Renal cortical epithelial cell (primary cell): ENCODE measurements around the gene PIGT. TPM values are rescaled to one million over a fixed set of nuclear protein-coding genes. Genes with fewer than 3 reads are reported as not detected.

Experiments used
- DNase-seq: peaks from one replicate; pipeline ENCODE4 v3.0.0-alpha.2; 2011; ENCODE audit warnings: low read depth
- total RNA-seq: library from RNA; depleted of rRNA; stranded (reverse); fragments of >200 nt; gene quantifications from 2 replicates; pipeline ENCODE4 v1.2.3, GENCODE V29; 2014

PIGT gene
- total RNA-seq: 16.3 and 32.9 TPM in 2 replicates

DNA sequence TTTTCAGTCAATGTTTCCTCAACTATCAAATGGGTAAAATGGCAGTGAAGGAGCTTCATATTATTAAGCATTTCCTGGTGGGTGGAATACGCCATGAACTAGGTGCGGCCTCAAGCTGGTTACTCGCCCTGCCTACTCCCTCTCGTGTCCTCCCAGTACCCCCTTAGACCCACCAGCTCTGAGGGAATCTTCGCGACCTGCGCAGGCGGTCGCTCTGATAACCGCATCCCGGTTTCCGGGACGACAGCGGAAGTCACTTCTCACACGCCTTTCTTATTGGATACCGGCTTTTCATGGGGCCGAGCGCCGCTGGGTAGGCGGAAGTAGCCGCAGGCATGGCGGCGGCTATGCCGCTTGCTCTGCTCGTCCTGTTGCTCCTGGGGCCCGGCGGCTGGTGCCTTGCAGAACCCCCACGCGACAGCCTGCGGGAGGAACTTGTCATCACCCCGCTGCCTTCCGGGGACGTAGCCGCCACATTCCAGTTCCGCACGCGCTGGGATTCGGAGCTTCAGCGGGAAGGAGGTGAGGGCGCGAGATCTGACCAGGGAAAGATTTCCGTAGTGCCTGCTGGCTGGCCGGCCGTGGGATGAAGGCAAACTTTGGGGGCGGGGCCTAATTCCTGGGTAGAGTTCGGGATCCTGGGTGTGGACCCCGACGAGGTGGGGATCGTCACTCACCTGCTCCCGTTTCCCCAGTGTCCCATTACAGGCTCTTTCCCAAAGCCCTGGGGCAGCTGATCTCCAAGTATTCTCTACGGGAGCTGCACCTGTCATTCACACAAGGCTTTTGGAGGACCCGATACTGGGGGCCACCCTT lies at the start of gene PIGT:
Gene PIGT (plus strand): TSS at position 320 of the 816 bp plus-strand sequence. CDS start 16 bp downstream, at position 336.
- DNase-seq: peak; percentile 73

- DNase-seq: no peak
Measured at GRCh38 chr20:45366192-45366591, 49.7 kb upstream of the PIGT start.

GRCh38 chr20:45366631-45367030 lies 49.3 kb upstream of the PIGT start:
- DNase-seq: no peak

DNA sequence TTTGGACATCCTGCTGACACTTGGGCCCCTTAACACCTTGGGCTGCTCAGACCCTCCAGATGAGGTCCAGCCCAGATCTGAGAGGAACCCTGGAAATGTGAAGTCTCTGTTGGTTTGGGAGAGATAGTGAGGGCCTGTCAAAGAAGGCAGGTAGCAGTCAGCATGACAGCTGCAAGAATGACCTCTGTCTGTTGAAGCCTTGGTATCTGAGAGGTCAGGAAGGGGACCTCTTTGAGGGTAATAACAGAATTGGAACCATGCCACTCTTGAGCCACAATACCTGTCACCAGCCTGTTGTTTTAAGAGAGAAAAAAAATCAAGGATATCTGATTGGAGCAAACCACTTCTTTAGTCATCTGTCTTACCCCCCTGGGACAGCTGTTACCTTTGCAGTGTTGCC lies 48.8 kb upstream of the PIGT start:
- DNase-seq: no peak

GRCh38 chr20:45368221-45368980 lies 47.5 kb upstream of the PIGT start:
- peak; percentile 71 for DNase-seq

DNA sequence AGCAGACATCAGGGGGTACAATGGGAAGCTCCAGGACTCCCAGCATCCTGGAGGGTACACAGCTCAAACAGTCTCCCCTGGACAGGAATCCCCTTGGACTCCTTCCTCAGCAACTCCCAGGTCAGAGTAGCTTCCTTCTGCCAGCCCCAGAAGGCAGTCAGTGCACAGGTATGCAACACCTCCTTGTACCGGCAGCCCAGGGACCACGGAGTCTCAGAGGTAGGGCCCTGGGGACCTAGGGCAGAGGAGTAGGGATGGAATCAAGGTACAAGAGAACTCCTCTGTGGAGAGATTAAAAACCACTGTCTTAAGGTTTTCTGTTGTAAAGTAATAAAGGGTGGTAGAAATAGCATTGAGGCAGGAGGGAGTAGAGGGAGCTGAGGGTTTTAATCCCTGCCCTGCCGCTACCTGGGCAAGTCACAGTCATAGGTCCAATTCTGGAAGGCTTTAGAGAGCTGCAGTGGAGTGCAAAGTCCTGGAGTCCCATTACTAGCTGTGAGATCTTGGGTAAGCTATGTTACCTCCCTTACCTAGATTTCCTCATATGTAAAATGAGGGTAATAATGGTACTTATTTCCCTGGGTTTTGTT lies 45.3 kb upstream of the PIGT start:
- no peak for DNase-seq

DNA sequence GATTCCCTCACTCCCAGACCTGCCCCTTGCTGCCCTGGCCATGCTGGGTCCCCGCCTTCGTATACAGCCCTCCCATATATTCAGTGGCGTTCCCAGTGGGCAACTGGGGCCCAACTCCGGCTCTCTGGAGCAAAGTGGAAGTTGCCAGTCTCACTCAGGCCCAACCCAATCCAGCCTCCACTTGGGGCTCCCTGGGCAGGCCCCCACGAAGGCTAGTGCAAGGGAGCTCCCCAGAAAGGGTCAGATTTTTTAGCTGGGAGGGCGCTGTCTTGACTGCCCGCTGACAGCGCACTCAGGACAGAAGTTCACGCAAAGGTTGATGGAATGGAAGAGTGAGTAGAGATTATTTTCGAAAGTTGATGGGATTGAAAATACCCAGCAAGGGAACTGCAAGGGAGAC lies 43.7 kb upstream of the PIGT start:
- no peak for DNase-seq

DNA sequence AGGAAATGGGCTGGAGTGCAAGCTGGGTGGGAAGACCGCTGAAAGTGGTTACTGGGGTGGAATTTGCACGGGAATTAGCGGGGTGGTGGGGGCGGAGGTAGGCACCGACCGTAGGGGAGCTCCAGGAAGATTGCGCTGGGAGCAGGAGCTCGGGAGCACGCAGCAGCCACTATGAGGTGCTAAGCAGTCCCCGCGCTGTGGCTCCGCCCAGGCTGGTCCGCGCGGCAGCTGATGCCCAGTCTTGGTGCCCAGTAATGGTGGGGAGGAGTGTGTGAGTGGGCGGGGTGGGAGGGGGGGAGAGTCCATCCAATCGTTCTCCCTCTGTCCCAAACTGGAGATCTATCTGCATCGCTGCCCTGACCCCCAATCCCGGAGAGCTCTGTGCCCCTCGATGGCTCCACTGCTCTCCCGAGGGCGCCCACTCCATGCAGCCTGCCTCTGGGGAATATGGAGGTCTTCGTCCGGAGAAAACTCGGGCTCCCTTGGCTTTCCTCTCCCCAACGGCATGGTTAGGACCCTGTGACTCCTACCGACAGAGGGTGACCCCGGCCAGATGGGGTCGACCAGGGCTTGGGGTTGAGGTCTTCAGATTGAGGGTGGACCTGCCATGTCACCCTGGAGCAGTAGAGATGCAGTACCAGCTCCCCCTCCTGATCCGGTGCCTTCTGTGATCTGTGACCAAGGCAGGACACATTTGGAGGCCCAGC lies 43.1 kb upstream of the PIGT start:
- DNase-seq: no peak

DNA sequence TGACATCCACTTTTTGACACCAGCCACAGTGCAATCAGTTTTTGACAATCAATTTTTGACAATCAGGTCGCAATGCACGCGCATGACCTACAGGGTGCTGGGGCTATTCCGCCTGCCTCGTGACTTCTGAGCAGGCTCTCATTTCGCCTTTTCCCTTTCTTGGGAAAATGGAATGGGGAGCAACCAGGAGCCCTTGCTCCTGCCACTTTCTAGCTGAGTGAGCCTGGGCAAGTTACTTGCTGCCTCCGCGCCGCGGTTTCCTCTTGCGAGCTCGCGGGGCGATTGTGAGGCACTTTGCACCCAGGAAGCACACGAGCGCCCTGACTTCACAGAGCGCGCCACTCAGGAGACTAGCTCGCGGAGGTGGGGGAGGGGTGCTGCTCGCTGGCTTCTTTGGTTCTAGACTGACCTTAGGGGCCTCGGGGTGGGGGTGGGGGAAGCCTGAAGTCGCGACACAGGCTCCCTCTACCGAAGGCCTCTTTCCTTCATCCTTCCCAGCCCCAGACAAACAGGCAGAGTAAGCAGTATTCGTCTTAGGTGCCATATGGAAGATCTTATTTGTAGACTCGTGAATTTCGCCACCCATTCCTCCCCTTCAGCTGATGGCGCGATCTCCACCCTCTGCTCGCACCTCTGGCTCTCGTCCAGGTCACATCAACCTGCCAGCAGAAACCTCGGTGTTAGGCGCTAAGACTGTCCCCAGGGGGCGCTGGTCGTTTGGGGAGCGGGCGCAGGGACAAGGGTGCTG lies 42.4 kb upstream of the PIGT start:
- DNase-seq: peak; percentile 67

DNA sequence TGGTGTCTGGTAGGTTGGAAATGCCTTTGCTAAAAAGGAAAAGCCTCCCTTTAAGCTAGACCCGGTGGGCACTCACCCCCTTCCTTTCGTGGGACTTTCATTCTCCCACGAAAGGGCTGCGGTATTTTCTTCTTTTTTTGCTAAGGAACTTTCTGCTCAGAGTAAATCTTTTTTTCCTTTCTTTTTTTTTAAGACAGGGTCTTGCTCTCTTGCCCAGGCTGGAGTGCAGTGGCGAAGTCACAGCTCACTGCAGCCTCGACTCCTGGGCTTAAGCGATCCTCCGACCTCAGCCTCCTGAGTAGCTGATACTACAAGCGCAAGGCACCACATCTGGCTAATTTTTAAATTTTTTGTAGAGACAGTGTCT lies 41.9 kb upstream of the PIGT start:
- no peak for DNase-seq

GRCh38 chr20:45374966-45375365 lies 41.0 kb upstream of the PIGT start:
- no peak for DNase-seq

- no peak for DNase-seq
Measured at GRCh38 chr20:45377269-45377668, 38.7 kb upstream of the PIGT start.

GRCh38 chr20:45378191-45378590 lies 37.8 kb upstream of the PIGT start, which contains the start of gene TP53TG5:
Gene TP53TG5 (minus strand): TSS chr20:45378325. CDS start chr20:45378236, 89 bp downstream.
- DNase-seq: no peak

DNA sequence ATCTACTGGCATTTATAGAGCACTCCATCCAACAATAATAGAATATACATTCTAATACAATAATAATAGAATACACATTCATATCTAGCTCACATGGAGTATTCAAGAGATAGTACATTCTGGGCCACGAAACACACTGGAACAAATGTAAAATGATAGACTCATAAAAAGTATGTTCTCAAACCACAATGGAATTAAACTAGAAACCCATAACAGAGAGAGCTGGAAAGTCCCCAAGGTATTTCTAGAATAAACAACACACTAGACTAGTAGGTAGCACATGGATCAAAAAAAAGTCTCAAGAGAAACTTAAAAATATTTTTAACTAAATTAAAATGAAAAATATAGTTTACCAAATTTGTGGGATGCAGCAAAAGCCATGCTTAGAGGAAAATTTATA lies 28.7 kb upstream of the PIGT start:
- DNase-seq: no peak

DNA sequence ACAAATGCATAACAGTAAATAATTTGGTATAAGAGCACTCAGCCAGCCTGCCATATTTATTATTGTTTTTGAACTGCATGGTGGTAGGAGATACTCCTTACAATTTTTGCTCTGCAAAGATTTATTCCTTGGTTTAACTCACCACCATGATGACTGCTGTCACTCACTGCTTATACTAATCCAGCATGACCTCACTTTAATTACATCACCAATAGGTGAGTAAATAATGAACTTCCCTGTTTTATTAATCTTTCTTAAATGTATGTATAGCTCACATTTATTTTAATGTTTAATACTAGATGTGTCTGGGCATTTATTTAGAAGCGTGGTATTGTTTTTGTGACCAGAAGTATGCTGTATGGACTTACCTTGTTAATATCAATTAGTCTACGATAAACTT lies 25.0 kb upstream of the PIGT start:
- no peak for DNase-seq

DNA sequence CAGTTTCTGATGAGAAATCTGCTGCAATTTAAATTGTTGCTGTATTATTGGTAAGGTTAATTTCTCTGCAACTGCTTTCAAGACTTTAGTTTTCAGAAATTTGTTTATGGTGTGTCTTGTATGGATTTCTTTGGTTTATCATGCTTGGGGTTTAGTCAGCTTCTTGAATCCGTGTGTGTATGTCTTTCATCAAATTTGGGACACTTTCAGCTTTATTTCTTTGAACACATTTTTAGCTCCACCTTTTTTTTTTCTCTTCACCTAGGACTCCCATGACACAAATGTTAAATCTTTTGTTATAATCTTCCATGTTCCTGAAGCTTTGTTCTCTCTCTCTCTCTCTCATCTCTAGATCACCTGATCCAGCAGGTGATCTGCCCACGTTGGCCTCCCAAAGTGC lies 24.4 kb upstream of the PIGT start:
- no peak for DNase-seq

DNA sequence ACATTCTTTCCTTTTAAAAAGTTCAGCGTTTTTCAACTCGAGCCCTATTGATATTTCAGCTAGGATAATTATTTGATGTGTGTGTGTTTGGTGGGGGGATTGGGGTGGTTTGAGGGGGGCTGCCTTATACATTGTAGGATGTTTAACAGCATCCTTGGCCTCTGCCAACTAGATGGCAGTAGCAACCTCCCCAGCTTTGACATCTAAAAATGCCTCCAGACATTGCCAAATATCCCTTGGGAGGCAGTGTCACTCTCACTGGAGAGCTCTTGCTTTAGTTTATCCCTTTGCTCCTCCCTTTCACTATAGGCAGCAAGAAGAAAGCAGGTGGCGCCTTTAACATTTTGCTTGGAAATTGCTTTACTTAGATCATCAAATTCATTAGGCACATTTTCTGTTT lies 23.2 kb upstream of the PIGT start:
- no peak for DNase-seq

GRCh38 chr20:45394221-45395113 lies 21.5 kb upstream of the PIGT start:
- DNase-seq: no peak

- DNase-seq: no peak
Measured at GRCh38 chr20:45395114-45395415, 20.9 kb upstream of the PIGT start.

- no peak for DNase-seq
Measured at GRCh38 chr20:45399018-45399417, 16.9 kb upstream of the PIGT start.
